MM.1S (cell line): Measurements from ENCODE around the gene ATP9A.

Experiments
- DNase-seq: peaks from one replicate; pipeline ENCODE4 v3.0.0-alpha.2; 2015
- H2AFZ ChIP-seq: fragments of 300-600 bp; sonication (generic); 2 replicates; pipeline ENCODE4 v1.6.0; 2016; ENCODE audit warnings: antibody characterized with exemption, low read length
- H3F3A ChIP-seq: fragments of 300-600 bp; sonication (generic); 2 replicates; pipeline ENCODE4 v1.6.1; 2016; ENCODE audit warnings: mild to moderate bottlenecking, antibody characterized with exemption, low read length, moderate library complexity, mixed read lengths; ENCODE audit not compliant: insufficient read depth
- H3K27ac ChIP-seq: fragments of 300-600 bp; sonication (generic); 2 replicates; pipeline ENCODE4 v1.5.1; 2016; ENCODE audit warnings: mild to moderate bottlenecking, low read length
- H3K27me3 ChIP-seq: fragments of 300-600 bp; sonication (generic); replicated peaks from 2 replicates; pipeline ENCODE4 v1.6.0; 2016; ENCODE audit warnings: low read length; ENCODE audit not compliant: insufficient read depth
- H3K36me3 ChIP-seq: fragments of 300-600 bp; sonication (generic); replicated peaks from 2 replicates; pipeline ENCODE4 v1.6.1; 2016; ENCODE audit warnings: mild to moderate bottlenecking, low read length, mixed read lengths; ENCODE audit not compliant: insufficient read depth
- H3K4me1 ChIP-seq: fragments of 300-600 bp; sonication (generic); 2 replicates; pipeline ENCODE4 v1.6.1; 2016; ENCODE audit warnings: low read length, mixed read lengths
- H3K4me2 ChIP-seq: fragments of 300-600 bp; sonication (generic); 2 replicates; pipeline ENCODE4 v1.6.0; 2016; ENCODE audit warnings: low read depth, low read length
- H3K4me3 ChIP-seq: fragments of 300-600 bp; sonication (generic); 2 replicates; pipeline ENCODE4 v1.5.1; 2016; ENCODE audit warnings: low read length, mixed read lengths
- H3K79me2 ChIP-seq: fragments of 300-600 bp; sonication (generic); 2 replicates; pipeline ENCODE4 v1.6.1; 2016; ENCODE audit warnings: mixed run types, low read length, mixed read lengths
- H3K9ac ChIP-seq: fragments of 300-600 bp; sonication (generic); 2 replicates; pipeline ENCODE4 v1.6.1; 2016; ENCODE audit warnings: low read length, mixed read lengths
- H3K9me2 ChIP-seq: fragments of 300-600 bp; sonication (generic); replicated peaks from 2 replicates; pipeline ENCODE4 v1.6.1; 2016; ENCODE audit warnings: mild to moderate bottlenecking, low read length, mixed read lengths; ENCODE audit not compliant: insufficient read depth
- H3K9me3 ChIP-seq: fragments of 300-600 bp; sonication (generic); replicated peaks from 2 replicates; pipeline ENCODE4 v1.6.1; 2016; ENCODE audit warnings: mild to moderate bottlenecking, low read length, mixed read lengths; ENCODE audit not compliant: insufficient read depth
- H4K20me1 ChIP-seq: fragments of 300-600 bp; sonication (generic); 2 replicates; pipeline ENCODE4 v1.6.1; 2016; ENCODE audit warnings: mild to moderate bottlenecking, low read length, moderate library complexity, mixed read lengths; ENCODE audit not compliant: insufficient read depth
- CTCF ChIP-seq: fragments of 300-600 bp; sonication (generic); IDR thresholded peaks from 2 replicates; pipeline ENCODE4 v1.5.1; 2016; ENCODE audit warnings: antibody characterized with exemption, low read length, mixed read lengths
- EZH2 ChIP-seq: fragments of 300-600 bp; sonication (generic); optimal IDR thresholded peaks from 2 replicates; pipeline ENCODE3; 2017; ENCODE audit warnings: low read depth, mild to moderate bottlenecking, antibody characterized with exemption, low read length, mixed read lengths
- EZH2phosphoT487 ChIP-seq: fragments of 300-600 bp; sonication (generic); IDR thresholded peaks from 2 replicates; pipeline ENCODE4 v1.6.1; 2018; ENCODE audit warnings: antibody characterized with exemption, low read length

Gene ATP9A

GRCh38 chr20:51810155-51811041, 42.2 kb upstream of the ATP9A start:
- H2AFZ ChIP-seq, result no peak overlapping the region
- H3K27ac ChIP-seq, result no peak overlapping the region
- no peaks in the 10 kb centered on the region for H3K9me3 ChIP-seq
- no peak overlapping the region for H3K4me2 ChIP-seq
- no peak overlapping the region for H3K4me3 ChIP-seq
- TF ChIP-seq CTCF (no peak), EZH2 (no peak), EZH2phosphoT487 (no peak)
- no peaks in the 10 kb centered on the region for H3K4me1 ChIP-seq
- no peak overlapping the region for H3K9ac ChIP-seq
- H4K20me1 ChIP-seq, result no peaks in the 10 kb centered on the region
- no peaks in the 10 kb centered on the region for H3K79me2 ChIP-seq
- H3K9me2 ChIP-seq, result no peaks in the 10 kb centered on the region
- no peaks in the 10 kb centered on the region for H3K27me3 ChIP-seq
- no peaks in the 10 kb centered on the region for H3F3A ChIP-seq
- no peak for DNase-seq
- H3K36me3 ChIP-seq, result no peaks in the 10 kb centered on the region

- TF ChIP-seq EZH2 (no peak), EZH2phosphoT487 (no peak), CTCF (no peak)
- H3K9me3 ChIP-seq, result no peaks in the 10 kb centered on the region
- no peak overlapping the region for H3K4me3 ChIP-seq
- no peak overlapping the region for H3K4me2 ChIP-seq
- H3F3A ChIP-seq, result no peaks in the 10 kb centered on the region
- no peaks in the 10 kb centered on the region for H3K36me3 ChIP-seq
- H2AFZ ChIP-seq, result no peak overlapping the region
- H3K27me3 ChIP-seq, result no peaks in the 10 kb centered on the region
- H4K20me1 ChIP-seq, result no peaks in the 10 kb centered on the region
- no peaks in the 10 kb centered on the region for H3K4me1 ChIP-seq
- H3K9ac ChIP-seq, result no peak overlapping the region
- H3K9me2 ChIP-seq, result no peaks in the 10 kb centered on the region
- no peak overlapping the region for H3K27ac ChIP-seq
- DNase-seq, result no peak
- no peaks in the 10 kb centered on the region for H3K79me2 ChIP-seq
Measured at GRCh38 chr20:51807720-51808250, 39.6 kb upstream of the ATP9A start.

- no peak overlapping the region for H3K27ac ChIP-seq
- no peak overlapping the region for H3K4me2 ChIP-seq
- no peaks in the 10 kb centered on the region for H3K9me2 ChIP-seq
- H3K9ac ChIP-seq, result no peak overlapping the region
- TF ChIP-seq EZH2 (no peak), EZH2phosphoT487 (no peak), CTCF (no peak)
- no peak overlapping the region for H2AFZ ChIP-seq
- H3K79me2 ChIP-seq, result no peaks in the 10 kb centered on the region
- H4K20me1 ChIP-seq, result no peaks in the 10 kb centered on the region
- H3K4me3 ChIP-seq, result no peak overlapping the region
- no peaks in the 10 kb centered on the region for H3K27me3 ChIP-seq
- no peak for DNase-seq
- H3K36me3 ChIP-seq, result no peaks in the 10 kb centered on the region
- H3K4me1 ChIP-seq, result no peaks in the 10 kb centered on the region
- no peaks in the 10 kb centered on the region for H3F3A ChIP-seq
- no peaks in the 10 kb centered on the region for H3K9me3 ChIP-seq
Measured at GRCh38 chr20:51804754-51805153, 36.6 kb upstream of the ATP9A start.
